ES-I3 (cell line): ENCODE data around the gene FRMD4A.
"Not testable (repeated sequence)": the region's sequence is repeated elsewhere in the genome, so short reads cannot be mapped to it uniquely, and the experiment has no call there.

Experiments used
- H3K36me3 ChIP-seq: 2 replicates; pipeline ENCODE4 v1.6.1; 2013; ENCODE audit warnings: mild to moderate bottlenecking, low read length, control low read depth, moderate library complexity; ENCODE audit not compliant: insufficient read depth
- H3K4me1 ChIP-seq: 2 replicates; pipeline ENCODE4 v1.6.1; 2013; ENCODE audit warnings: mild to moderate bottlenecking, control low read depth, low read length; ENCODE audit not compliant: insufficient read depth
- H3K9ac ChIP-seq: 2 replicates; pipeline ENCODE4 v1.6.1; 2013; ENCODE audit warnings: low read depth, mild to moderate bottlenecking, low read length, moderate library complexity
- H3K9me3 ChIP-seq: 2 replicates; pipeline ENCODE4 v1.6.1; 2013; ENCODE audit warnings: mild to moderate bottlenecking, low read length, moderate library complexity; ENCODE audit not compliant: control insufficient read depth, insufficient read depth

The FRMD4A gene

GRCh38 chr10:14068601-14069250 lies 262.0 kb downstream of the FRMD4A start:
- peaks cover 4% of the 10 kb centered on the region; the same call in 1 of the 2 replicates for H3K4me1 ChIP-seq
- no peak overlapping the region for H3K9ac ChIP-seq
- no peaks in the 10 kb centered on the region for H3K9me3 ChIP-seq
- no peaks in the 10 kb centered on the region for H3K36me3 ChIP-seq

- not testable (repeated sequence) for H3K9me3 ChIP-seq, H3K4me1 ChIP-seq, H3K36me3 ChIP-seq, H3K9ac ChIP-seq
These were observed 263.1 kb downstream of the FRMD4A start for GRCh38 chr10:14067638-14068037.

DNA sequence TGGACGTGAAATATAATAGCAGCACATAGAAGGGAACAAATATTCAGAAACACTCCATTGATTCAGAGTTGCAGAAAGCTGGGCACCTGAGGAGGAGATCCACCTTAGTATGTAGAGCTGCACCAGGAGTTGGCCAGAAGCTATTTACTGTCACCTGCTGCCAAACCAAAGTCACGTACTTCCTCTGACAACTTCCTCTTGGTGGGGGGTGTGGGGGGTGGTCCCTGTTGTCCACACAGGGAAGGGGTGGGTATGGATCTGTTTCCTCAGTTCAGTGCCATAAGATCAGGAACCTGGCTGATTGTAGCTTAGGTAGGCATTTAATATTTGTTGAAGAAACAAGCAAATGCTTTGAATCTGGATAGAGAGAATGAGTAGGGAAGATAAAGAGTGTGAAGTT lies 264.6 kb downstream of the FRMD4A start:
- H3K9ac ChIP-seq, result no peak overlapping the region
- no peaks in the 10 kb centered on the region for H3K9me3 ChIP-seq
- H3K36me3 ChIP-seq, result no peaks in the 10 kb centered on the region
- H3K4me1 ChIP-seq, result peaks cover 4% of the 10 kb centered on the region; the same call in 1 of the 2 replicates

DNA sequence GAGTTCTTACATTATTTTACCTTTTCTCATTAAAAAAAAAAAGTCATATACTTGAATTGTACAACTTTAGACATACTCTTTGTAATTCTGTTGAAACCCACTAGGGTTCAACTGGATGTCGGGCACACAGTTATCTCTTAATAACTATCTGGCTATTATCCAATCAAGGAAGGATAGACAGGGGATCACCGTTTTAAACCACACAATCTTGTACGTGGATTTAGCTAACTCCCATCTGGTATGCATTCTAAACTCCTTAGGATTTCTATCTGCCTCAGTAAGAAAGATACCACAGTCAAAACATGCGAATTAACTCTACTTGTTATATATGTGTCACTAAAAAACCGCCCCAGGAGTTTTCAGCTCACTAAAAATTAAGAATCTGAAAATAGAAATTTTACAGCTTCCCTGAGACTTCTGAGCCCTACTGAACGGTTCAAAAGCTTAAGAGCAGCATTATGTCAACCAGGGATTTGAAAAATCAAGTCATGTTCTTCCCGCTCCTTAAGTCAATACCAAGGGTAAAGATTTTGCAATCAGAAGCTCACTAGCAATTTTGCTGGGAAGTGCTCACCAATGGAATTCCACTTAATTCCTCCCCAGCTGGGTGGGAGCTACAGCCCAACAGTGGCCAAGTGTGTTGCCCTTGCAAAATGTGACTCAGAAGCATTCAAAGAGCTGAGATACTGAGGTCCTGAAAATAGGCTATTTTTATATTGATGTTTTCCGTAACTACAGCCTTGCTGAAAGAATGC lies 267.0 kb downstream of the FRMD4A start:
- H3K9me3 ChIP-seq, result no peaks in the 10 kb centered on the region
- no peak overlapping the region for H3K9ac ChIP-seq
- no peaks in the 10 kb centered on the region for H3K36me3 ChIP-seq
- peaks cover 4% of the 10 kb centered on the region; the same call in 1 of the 2 replicates for H3K4me1 ChIP-seq

DNA sequence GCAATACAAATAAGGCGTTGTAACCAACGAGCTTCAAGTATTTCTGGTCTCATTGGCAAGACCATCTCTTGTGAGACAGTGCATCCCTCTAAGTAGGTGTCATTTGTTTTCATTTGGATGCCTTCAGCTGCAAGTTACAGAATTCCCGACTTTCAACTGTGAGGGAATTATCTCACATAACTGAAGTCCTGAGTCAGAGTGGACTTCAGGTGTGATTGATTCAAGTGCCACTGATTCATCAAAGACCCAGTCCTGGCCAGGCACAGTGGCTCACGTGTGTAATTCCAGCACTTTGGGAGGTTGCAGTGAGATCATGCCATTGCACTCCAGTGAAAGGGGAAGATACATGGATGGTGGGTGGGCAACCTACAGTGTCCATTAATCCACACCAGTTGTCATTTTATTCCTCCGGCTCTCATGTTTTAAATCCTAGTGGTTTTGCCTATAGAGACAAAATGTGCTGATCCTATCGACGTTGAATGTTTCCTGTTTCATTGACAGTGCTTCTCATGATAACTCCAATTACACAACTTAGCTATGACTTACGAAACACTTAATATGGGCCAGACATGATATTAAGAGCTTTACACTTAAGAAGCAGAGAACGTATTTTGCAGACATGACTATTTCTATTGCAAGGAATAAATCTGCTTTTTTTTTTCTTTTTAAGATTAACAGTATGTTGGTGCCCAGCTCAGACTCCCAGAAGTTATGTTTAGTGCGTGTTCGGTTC lies 268.0 kb downstream of the FRMD4A start:
- Histone ChIP-seq H3K9me3 (no peaks in the 10 kb centered on the region), H3K4me1 (peaks cover 4% of the 10 kb centered on the region; the same call in 1 of the 2 replicates), H3K36me3 (no peaks in the 10 kb centered on the region), H3K9ac (no peak overlapping the region)

- no peaks in the 10 kb centered on the region for H3K9me3 ChIP-seq
- H3K36me3 ChIP-seq, result no peaks in the 10 kb centered on the region
- H3K9ac ChIP-seq, result no peak overlapping the region
- H3K4me1 ChIP-seq, result peaks cover 12% of the 10 kb centered on the region
These were observed 270.2 kb downstream of the FRMD4A start for GRCh38 chr10:14060320-14061070.

- Histone ChIP-seq H3K4me1 (peaks cover 8% of the 10 kb centered on the region), H3K9me3 (no peaks in the 10 kb centered on the region), H3K36me3 (no peaks in the 10 kb centered on the region), H3K9ac (no peak overlapping the region)
These were observed 274.0 kb downstream of the FRMD4A start for GRCh38 chr10:14056610-14057332.

DNA sequence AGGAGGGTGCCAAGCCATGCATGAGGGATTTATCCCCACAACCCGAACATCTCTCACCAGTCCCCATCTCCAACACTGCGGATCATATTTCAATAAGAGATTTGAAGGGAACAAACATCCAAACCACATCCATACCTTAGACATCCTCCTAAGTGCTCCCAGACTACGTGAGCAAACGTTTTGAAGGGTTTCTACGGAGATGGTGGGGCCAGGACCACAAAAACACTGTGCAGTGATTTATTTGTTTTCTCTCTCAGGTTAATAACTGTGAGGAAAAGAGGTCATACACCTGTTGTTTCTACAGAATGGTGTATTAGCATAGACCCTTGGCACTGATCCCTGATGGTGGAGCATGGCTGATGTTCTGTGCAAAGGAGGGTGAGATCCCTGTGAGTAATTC lies 277.8 kb downstream of the FRMD4A start:
- peaks cover 8% of the 10 kb centered on the region for H3K4me1 ChIP-seq
- H3K9me3 ChIP-seq, result no peaks in the 10 kb centered on the region
- no peak overlapping the region for H3K9ac ChIP-seq
- H3K36me3 ChIP-seq, result no peaks in the 10 kb centered on the region

GRCh38 chr10:14050598-14050997 lies 280.1 kb downstream of the FRMD4A start:
- no peaks in the 10 kb centered on the region for H3K9me3 ChIP-seq
- no peaks in the 10 kb centered on the region for H3K36me3 ChIP-seq
- H3K9ac ChIP-seq, result no peak overlapping the region
- H3K4me1 ChIP-seq, result no peaks in the 10 kb centered on the region

DNA sequence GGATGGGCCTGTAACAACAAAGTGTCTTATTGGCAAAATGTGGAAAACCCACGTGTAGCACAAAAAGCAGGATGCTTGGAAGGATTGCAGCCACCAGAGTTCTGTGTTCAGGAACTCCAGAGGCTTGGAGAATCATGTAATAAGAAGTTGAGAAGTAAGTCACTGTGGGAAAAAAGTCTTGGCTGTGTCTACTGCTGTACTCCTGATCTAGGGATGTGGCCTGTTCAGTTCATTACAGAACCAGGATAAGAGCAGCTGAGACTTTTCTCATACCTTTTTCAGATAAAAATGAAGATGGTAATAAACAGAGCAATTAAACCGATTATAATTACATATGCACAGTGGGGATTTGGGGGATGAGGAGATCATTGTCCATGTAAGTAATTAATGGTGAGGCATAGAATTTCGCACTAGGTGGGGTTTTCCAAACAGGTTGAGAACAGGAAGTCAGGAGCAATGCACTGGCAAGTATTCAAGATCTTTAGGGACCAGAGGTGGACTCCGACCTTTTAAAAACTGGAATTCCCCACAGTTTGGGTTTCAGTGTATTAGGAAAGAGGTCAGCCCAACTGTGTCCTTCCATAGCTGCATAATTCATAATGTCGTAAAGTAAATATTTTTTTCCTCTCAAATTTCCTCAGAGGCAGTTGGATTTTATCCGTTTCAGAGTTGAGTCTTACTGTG lies 281.7 kb downstream of the FRMD4A start:
- H3K9ac ChIP-seq, result no peak overlapping the region
- no peaks in the 10 kb centered on the region for H3K4me1 ChIP-seq
- H3K9me3 ChIP-seq, result no peaks in the 10 kb centered on the region
- no peaks in the 10 kb centered on the region for H3K36me3 ChIP-seq

DNA sequence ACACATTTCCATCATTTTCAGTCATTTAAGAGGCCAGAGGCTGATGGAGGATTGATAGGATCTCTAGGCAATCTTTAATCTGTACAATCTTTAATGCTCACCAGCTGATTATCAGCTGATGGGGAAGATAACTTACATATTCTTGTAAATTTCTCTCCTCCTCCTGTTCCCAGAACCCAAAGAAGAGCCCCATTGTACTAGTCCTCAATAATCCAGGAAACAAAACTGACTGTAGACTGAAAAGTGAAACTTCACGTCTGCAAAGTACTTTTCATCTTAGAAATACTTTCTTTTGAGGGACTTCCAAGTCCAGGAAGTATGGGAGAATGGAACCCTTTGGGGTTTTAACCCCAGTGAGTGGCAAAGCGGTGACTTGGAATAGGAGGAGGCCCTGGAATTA lies 283.3 kb downstream of the FRMD4A start:
- Histone ChIP-seq H3K9me3 (no peaks in the 10 kb centered on the region), H3K36me3 (no peaks in the 10 kb centered on the region), H3K9ac (no peak overlapping the region), H3K4me1 (no peaks in the 10 kb centered on the region)

DNA sequence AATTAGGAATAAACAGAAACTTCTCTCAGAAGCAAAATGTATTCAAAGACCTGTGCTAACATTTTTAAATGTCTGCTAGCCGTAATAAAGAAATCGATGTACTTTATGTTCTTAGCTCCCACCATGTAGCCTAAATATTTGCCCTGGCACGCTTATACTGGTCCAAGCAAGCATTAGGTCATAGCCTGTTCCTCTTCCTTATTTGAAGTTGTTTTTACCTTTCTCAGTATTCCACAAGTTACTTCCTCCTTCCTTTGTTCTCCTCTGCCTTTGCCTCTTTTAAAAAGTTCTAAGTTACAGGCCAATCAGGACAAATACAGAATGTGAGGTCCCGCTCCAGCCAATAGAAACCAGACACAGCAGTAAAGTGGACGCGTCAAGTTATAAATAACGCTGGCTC lies 288.7 kb downstream of the FRMD4A start:
- not testable (repeated sequence) for H3K9ac ChIP-seq, H3K9me3 ChIP-seq, H3K4me1 ChIP-seq, H3K36me3 ChIP-seq

GRCh38 chr10:14040787-14041631 lies 289.7 kb downstream of the FRMD4A start:
- Histone ChIP-seq H3K9me3 (no peaks in the 10 kb centered on the region), H3K4me1 (peaks cover 8% of the 10 kb centered on the region; the same call in 1 of the 2 replicates), H3K36me3 (no peaks in the 10 kb centered on the region), H3K9ac (no peak overlapping the region)
